ENCODE measurements around the gene CTNNAL1.

The CTNNAL1 gene

GRCh38 chr9:109051733-109052132, 38.4 kb upstream of the CTNNAL1 start:
- TF ChIP-seq CEBPB (IDR thresholded peaks at IDR 0.05) (no peak), TCF12 (IDR thresholded peaks at IDR 0.05; ENCODE audit: low read depth) (no peak), ZBTB7A (IDR thresholded peaks at IDR 0.05; ENCODE audit: low read depth) (no peak), NFIC (IDR thresholded peaks at IDR 0.05) (no peak), EP300 (IDR thresholded peaks at IDR 0.05; ENCODE audit: borderline replicate concordance) (no peak), RAD21 (IDR thresholded peaks at IDR 0.05; ENCODE audit: low read depth) (no peak), EGR1 (IDR thresholded peaks at IDR 0.05) (no peak)

GRCh38 chr9:109050444-109050843, 37.1 kb upstream of the CTNNAL1 start:
- TF ChIP-seq TAF1 (IDR thresholded peaks at IDR 0.05; ENCODE audit: low read depth) (no peak), REST (IDR thresholded peaks at IDR 0.05; ENCODE audit: low read depth) (no peak), CEBPB (IDR thresholded peaks at IDR 0.05) (no peak), CREB1 (IDR thresholded peaks at IDR 0.05; ENCODE audit: low read depth) (no peak), EP300 (IDR thresholded peaks at IDR 0.05; ENCODE audit: borderline replicate concordance) (no peak), ZBTB7A (IDR thresholded peaks at IDR 0.05; ENCODE audit: low read depth) (no peak), MAX (IDR thresholded peaks at IDR 0.05) (no peak), NFIC (IDR thresholded peaks at IDR 0.05) (no peak), YY1 (IDR thresholded peaks at IDR 0.05; ENCODE audit: low read depth) (no peak), EGR1 (IDR thresholded peaks at IDR 0.05) (no peak), TCF12 (IDR thresholded peaks at IDR 0.05; ENCODE audit: low read depth) (no peak)

GRCh38 chr9:109048822-109049221, 35.5 kb upstream of the CTNNAL1 start:
- TF ChIP-seq YY1 (IDR thresholded peaks at IDR 0.05; ENCODE audit: low read depth) = no peak
- no peak for TF ChIP-seq EP300 (IDR thresholded peaks at IDR 0.05; ENCODE audit: borderline replicate concordance)
- no peak for TF ChIP-seq USF1 (IDR thresholded peaks at IDR 0.05)
- TF ChIP-seq NFIC (IDR thresholded peaks at IDR 0.05) = no peak
- TF ChIP-seq CREB1 (IDR thresholded peaks at IDR 0.05; ENCODE audit: low read depth) = no peak
- TF ChIP-seq CEBPB (IDR thresholded peaks at IDR 0.05) = no peak
- TF ChIP-seq RAD21 (IDR thresholded peaks at IDR 0.05; ENCODE audit: low read depth) = no peak
- TF ChIP-seq TCF12 (IDR thresholded peaks at IDR 0.05; ENCODE audit: low read depth) = no peak
- TF ChIP-seq EGR1 (IDR thresholded peaks at IDR 0.05) = no peak
- no peak for TF ChIP-seq FOXM1 (IDR thresholded peaks at IDR 0.05; ENCODE audit: borderline replicate concordance, low read depth)
- TF ChIP-seq REST (IDR thresholded peaks at IDR 0.05; ENCODE audit: low read depth) = no peak
- TF ChIP-seq TEAD4 (IDR thresholded peaks at IDR 0.05) = no peak
- TF ChIP-seq MAX (IDR thresholded peaks at IDR 0.05) = no peak
- no peak for TF ChIP-seq TAF1 (IDR thresholded peaks at IDR 0.05; ENCODE audit: low read depth)
- TF ChIP-seq ZBTB7A (IDR thresholded peaks at IDR 0.05; ENCODE audit: low read depth) = no peak

GRCh38 chr9:109047259-109047658, 34.0 kb upstream of the CTNNAL1 start:
- TF ChIP-seq CREB1 (IDR thresholded peaks at IDR 0.05; ENCODE audit: low read depth) = no peak
- no peak for TF ChIP-seq TEAD4 (IDR thresholded peaks at IDR 0.05)
- TF ChIP-seq ZBTB7A (IDR thresholded peaks at IDR 0.05; ENCODE audit: low read depth) = no peak
- no peak for TF ChIP-seq NFIC (IDR thresholded peaks at IDR 0.05)
- TF ChIP-seq CEBPB (IDR thresholded peaks at IDR 0.05) = no peak

GRCh38 chr9:109046346-109046745, 33.0 kb upstream of the CTNNAL1 start:
- TF ChIP-seq EP300 (IDR thresholded peaks at IDR 0.05; ENCODE audit: borderline replicate concordance) (no peak), NFIC (IDR thresholded peaks at IDR 0.05) (no peak), USF1 (IDR thresholded peaks at IDR 0.05) (no peak), CREB1 (IDR thresholded peaks at IDR 0.05; ENCODE audit: low read depth) (no peak), RAD21 (IDR thresholded peaks at IDR 0.05; ENCODE audit: low read depth) (no peak), TAF1 (IDR thresholded peaks at IDR 0.05; ENCODE audit: low read depth) (no peak), MAX (IDR thresholded peaks at IDR 0.05) (no peak), CEBPB (IDR thresholded peaks at IDR 0.05) (no peak), REST (IDR thresholded peaks at IDR 0.05; ENCODE audit: low read depth) (no peak), FOXM1 (IDR thresholded peaks at IDR 0.05; ENCODE audit: borderline replicate concordance, low read depth) (no peak), ZBTB7A (IDR thresholded peaks at IDR 0.05; ENCODE audit: low read depth) (no peak), TCF12 (IDR thresholded peaks at IDR 0.05; ENCODE audit: low read depth) (no peak), EGR1 (IDR thresholded peaks at IDR 0.05) (no peak), TEAD4 (IDR thresholded peaks at IDR 0.05) (no peak), YY1 (IDR thresholded peaks at IDR 0.05; ENCODE audit: low read depth) (no peak)

All from Ishikawa (cell line).